CD4-positive, alpha-beta T cell treated with Interleukin-21 for 1 hour (primary cell): Measurements from ENCODE around the gene MYADM.

Source experiments
- DNase-seq: peaks from one replicate; pipeline ENCODE4 v3.0.0-alpha.2; 2020

Gene MYADM

GRCh38 chr19:53885036-53885435, 17.4 kb downstream of the MYADM start:
- no peak for DNase-seq

GRCh38 chr19:53892301-53892980, 24.8 kb downstream of the MYADM start:
- no peak for DNase-seq

DNA sequence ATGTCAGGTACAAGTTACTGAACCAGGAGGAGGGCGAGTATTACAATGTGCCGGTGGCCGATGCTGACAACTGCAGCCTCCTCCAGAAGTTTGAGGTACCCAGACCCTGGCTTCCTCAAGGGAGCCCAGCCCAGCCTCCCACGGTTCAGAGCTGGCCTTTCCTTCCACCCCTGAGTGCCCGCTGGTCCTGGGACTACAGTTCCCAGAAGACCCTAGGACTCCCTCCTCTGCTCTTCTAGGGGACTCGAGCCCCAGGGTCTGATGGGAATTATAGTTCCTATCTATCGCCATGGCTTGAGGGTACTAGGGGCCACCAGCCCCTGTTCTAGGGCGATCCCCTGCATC, 25.3 kb downstream of the MYADM start:
- no peak for DNase-seq

DNA sequence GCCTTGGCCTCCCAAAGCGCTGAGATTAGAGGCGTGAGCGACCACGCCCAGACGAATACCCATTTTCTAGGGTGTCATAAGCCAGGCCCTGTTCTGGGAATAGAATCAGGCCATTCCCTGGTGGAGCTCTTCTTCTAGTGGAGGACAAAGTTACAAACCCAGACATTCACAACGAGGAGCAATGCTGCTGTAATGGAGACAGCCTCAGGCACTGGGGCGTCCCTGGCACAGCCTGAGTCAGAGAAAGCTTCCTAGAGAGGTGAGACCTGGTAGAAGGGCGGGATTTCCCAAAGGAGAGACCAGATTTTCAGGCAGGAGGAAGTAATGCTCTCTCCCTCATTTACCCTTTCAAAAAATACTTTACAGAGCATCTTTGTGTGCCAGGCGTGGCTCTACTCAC, 27.0 kb downstream of the MYADM start:
- DNase-seq, result no peak

GRCh38 chr19:53896682-53897081, 29.0 kb downstream of the MYADM start:
- DNase-seq, result no peak

GRCh38 chr19:53897459-53897858, 29.8 kb downstream of the MYADM start:
- DNase-seq, result no peak

DNA sequence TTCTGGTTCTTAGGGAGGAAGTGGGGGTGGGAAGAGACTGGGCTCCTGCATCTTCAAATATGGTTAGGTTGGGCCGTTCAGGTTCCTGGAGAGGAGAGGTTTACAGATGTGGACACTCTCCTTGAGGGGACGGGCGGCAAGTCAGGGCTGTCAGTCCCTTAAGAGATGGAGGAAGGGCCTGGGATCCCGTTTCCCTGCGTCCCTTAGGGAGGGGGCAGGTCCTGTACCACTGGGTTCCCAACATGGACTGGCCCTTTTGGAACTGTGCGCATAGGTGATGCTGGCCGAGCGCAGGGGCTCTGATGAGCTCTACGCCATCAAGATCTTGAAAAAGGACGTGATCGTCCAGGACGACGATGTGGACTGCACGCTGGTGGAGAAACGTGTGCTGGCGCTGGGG, 30.5 kb downstream of the MYADM start:
- DNase-seq, result no peak

- no peak for DNase-seq
Measured at GRCh38 chr19:53898636-53899341, 31.1 kb downstream of the MYADM start.

DNA sequence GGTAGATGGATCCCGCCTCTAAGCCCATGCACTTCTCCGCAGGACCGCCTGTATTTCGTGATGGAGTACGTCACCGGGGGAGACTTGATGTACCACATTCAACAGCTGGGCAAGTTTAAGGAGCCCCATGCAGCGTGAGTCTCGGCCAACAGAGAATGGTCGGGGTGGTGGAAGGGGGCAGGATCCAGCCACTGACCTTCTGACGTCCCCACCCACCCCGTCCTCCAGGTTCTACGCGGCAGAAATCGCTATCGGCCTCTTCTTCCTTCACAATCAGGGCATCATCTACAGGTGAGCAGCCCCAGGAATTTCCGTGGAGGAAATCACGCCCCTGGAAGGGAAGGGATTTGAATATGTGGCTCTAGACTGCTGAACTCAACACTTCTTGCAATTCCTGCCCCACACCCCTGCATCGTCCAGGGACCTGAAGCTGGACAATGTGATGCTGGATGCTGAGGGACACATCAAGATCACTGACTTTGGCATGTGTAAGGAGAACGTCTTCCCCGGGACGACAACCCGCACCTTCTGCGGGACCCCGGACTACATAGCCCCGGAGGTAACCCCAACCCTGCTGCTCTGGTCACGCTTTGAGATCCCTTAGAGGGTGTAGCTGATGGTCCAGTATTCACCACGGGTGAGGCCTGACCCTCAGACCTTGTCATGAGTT, 32.6 kb downstream of the MYADM start:
- DNase-seq, result no peak

- DNase-seq, result peak; percentile 51
Measured at GRCh38 chr19:53903055-53903680, 35.5 kb downstream of the MYADM start.

DNA sequence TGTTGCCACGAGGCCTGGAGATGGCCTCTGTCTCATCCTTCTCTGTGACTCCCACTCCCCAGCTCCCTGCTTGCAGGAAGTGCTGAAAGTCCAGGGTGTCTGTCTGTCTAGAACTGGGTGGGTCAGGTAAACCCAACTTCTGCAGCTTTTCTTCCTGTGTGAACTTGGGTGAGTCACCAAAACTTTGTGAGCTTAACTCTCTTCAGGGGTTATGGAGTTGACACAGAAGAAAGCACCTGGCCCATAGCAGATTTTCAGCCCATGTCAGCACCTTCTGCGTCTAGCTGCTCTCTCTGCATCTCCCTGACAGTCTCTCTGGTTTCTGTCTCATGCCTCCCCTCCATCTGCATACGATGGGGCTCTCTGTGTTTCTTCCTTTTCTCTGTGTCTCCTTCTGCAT, 37.2 kb downstream of the MYADM start:
- no peak for DNase-seq

DNA sequence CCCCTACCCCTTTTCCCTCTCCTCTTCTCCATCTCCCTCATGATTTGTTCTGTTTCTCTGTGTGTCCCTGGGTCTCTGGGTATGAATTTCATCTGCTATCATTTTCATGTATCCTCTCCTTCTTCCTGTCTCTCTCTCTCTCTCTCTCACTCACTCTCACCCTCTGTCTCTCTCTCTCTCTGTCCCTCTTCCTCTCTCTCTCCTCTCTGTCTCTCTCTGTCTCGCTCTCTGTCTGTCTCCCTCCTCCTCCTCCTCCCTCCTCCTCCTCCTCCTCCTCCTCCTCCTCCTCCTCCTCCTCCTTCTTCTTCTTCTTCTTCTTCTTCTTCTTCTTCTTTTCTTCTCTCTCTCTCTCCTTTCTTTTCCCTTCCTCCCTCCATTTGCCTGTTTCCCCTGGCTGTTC, 38.1 kb downstream of the MYADM start:
- no peak for DNase-seq

DNA sequence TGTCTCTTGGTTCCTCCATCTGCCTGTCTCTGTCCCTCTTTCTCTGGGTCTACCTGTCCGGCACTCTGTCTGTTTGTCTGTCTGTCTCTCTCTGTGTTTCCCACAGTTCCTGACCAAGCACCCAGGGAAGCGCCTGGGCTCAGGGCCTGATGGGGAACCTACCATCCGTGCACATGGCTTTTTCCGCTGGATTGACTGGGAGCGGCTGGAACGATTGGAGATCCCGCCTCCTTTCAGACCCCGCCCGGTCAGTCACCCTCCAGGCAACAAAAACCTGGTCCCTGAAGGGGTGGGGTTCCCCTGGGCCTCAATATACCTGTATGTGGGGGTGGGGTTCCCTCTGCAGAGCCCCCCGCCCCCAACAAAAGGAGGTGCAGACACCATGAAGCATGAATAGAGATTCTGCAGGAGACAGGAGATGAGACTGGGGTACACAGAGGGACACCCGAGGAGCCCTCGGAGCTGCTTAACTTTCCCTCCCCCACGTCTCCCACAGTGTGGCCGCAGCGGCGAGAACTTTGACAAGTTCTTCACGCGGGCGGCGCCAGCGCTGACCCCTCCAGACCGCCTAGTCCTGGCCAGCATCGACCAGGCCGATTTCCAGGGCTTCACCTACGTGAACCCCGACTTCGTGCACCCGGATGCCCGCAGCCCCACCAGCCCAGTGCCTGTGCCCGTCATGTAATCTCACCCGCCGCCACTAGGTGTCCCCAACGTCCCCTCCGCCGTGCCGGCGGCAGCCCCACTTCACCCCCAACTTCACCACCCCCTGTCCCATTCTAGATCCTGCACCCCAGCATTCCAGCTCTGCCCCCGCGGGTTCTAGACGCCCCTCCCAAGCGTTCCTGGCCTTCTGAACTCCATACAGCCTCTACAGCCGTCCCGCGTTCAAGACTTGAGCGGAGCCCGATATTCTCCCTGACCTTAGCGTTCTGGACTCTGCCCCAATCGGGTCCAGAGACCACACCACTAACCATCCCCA, 38.8 kb downstream of the MYADM start:
- DNase-seq, result peak; percentile 65

GRCh38 chr19:53907193-53907581, 39.5 kb downstream of the MYADM start:
- DNase-seq, result no peak

- DNase-seq, result no peak
Measured at GRCh38 chr19:53907690-53908089, 40.0 kb downstream of the MYADM start.

DNA sequence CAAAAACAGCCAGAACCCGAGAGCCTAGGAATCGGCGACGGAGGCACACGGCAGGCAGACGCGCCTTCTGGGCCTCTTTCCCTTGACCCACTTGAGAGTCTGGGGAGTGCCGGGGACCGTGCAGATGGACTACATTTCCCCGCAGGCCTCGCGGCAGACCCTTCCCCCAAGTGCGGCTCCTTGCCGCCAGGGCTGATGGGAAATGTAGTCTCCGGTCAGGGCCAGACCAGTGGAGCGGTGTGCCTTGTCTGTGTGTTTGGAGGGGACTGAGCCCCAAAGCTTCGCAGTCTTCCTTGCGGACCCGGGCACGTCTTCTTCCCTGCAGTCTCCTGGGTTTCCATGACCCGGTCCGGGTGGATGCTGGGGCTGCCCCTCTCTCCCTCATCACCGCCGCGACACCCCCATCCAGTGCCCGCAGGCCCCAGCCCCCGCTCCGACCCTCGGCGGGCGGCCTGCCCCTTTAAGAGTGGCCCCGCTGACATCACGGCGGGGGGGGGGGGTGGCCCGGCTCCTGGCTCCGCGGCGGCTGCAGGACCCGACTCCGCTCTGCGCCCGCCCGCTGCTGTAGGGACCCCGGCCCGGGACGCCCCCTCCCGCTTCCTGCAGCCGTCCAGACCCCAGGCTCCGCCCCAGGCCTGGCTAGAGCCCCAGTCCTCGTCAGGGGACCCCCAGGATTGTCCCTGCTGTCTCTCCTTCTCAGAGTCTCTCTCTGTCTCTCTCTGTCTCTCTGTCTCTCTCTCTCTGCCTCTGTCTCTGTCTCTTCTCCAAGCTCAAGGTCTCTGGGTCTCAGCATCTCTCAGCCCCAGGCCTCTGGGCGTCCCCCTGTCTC, 40.6 kb downstream of the MYADM start:
- DNase-seq, result peak; percentile 48

- no peak for DNase-seq
Measured at GRCh38 chr19:53908935-53909415, 41.3 kb downstream of the MYADM start, which contains the start of gene CACNG7. TSS of gene CACNG7 (plus strand) at chr19:53909278. CDS start at chr19:53912832, 3,554 bp downstream.

- DNase-seq, result no peak
Measured at GRCh38 chr19:53909471-53910169, 41.9 kb downstream of the MYADM start.

DNA sequence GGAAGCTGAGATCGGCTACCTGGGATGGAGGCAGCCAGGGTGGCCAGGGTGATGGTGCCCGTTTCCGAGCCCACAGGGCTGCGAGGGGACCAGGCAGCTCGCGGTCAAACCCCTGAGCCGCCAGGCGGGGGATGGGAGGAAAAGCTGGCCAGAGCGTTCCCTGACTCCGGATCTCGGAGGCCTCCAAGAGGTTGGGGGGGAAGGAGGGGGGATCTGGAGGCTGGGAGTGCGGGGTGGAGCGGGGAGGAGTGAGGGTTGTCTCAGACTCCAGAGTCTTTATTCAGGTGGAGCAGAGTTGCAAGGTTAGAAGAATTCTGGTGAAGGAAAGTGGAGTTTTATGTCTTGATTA, 42.5 kb downstream of the MYADM start:
- no peak for DNase-seq

DNA sequence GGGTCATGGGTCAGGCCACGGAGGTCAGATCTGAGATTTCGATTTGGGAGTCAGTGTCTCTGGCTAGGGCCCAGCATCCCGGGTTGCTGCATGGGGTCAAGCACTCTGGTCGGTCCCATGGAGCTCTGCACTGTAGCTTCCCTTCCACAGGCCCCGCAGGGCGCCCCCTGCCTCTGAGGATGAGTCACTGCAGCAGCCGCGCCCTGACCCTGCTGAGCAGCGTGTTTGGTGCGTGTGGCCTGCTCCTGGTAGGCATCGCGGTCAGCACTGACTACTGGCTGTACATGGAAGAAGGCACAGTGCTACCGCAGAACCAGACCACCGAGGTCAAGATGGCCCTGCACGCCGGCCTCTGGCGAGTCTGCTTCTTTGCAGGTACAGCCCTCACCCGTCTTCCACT, 45.0 kb downstream of the MYADM start:
- DNase-seq, result no peak

DNA sequence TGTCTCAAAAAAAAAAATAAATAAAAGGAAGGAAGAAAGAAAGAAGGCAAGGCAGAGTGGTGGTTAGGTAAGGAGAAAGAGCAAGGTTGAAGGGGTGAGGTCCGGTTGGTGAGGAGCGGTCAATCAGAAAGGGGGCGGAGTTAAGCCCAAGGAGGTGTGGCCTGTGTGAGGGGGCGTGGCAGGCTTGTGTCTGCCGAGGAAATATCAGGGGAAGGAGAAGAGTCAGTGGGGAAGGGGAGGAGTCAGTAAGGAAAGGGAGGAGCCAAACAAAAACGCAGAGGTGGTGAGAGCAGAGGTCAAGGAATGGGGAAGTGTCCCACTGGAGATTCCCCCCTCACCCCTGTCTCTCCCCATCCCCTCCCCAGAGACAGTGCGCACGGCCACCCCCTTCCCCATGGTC, 47.3 kb downstream of the MYADM start:
- no peak for DNase-seq
